Immature natural killer cell (primary cell): Measurements from ENCODE around the gene PAM. TPM values are rescaled to one million over a fixed set of nuclear protein-coding genes. Genes with fewer than 3 reads are reported as not detected.

Experiments
- DNase-seq, 3 donors: peaks; one replicate each; pipeline ENCODE4 v3.0.0; 2022; ENCODE audit warnings: mixed read lengths in 1 of 3
- H3K27ac Mint-ChIP-seq, 6 donors: one replicate each; pipeline ENCODE4 v1.8.0; 2020; ENCODE audit warnings: mixed read lengths in 6 of 6, mild to moderate bottlenecking in 5 of 6, inconsistent platforms in 4 of 6, moderate library complexity in 3 of 6
- H3K27me3 Mint-ChIP-seq, 3 donors: one replicate each; pipeline ENCODE4 v1.8.0; 2020 to 2021; ENCODE audit warnings: low read depth in 3 of 3, mild to moderate bottlenecking in 3 of 3, mixed read lengths in 3 of 3, moderate library complexity in 3 of 3, inconsistent platforms in 1 of 3
- H3K36me3 Mint-ChIP-seq, 3 donors: one replicate each; pipeline ENCODE4 v1.8.0; 2020; ENCODE audit warnings: mixed read lengths in 3 of 3, inconsistent platforms in 2 of 3, mild to moderate bottlenecking in 2 of 3
- H3K4me1 Mint-ChIP-seq, 2 donors: one replicate each; pipeline ENCODE4 v1.8.0; 2020; ENCODE audit warnings: inconsistent platforms in 2 of 2, mild to moderate bottlenecking in 2 of 2, mixed read lengths in 2 of 2, moderate library complexity in 1 of 2
- H3K4me3 Mint-ChIP-seq, 5 donors: one replicate each; pipeline ENCODE4 v1.8.0; 2020; ENCODE audit warnings: mild to moderate bottlenecking in 5 of 5, mixed read lengths in 5 of 5, inconsistent platforms in 3 of 5, moderate library complexity in 3 of 5
- H3K9me3 Mint-ChIP-seq, 6 donors: one replicate each; pipeline ENCODE4 v1.8.0; 2020; ENCODE audit warnings: mild to moderate bottlenecking in 6 of 6, mixed read lengths in 6 of 6, inconsistent platforms in 4 of 6, moderate library complexity in 3 of 6
- polyA plus RNA-seq, 3 donors: library from polyadenylated mRNA; unstranded; fragments of 300-500 nt; fragmentation: Illumina TruSeq; gene quantifications; one replicate each; pipeline ENCODE4 v1.2.3, GENCODE V29; 2021

The PAM gene
- polyA plus RNA-seq, 3 donors from 2014 or later = 55.2 to 96.2 (median 95.6) TPM

DNA sequence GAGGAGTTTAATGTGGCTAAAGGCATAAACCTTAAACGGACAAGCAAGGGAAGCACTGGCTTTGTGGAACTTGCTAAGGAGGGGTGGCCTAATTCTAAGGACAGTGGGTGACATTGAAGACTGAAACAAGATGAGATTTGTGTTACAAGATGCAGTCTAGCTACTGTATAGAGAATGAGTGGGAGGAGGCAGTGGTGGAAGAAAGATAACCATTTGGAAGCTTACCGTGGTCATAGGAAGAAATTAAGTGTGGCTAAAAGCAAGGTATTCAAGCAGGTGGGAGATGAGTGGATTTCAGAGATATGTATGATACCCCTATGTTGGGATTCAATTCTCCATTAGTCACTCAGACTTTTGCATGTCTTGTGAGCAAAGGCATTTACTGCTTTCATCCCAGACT is 4.6 kb downstream of the PAM start:
- no peak for DNase-seq
- H3K4me1 Mint-ChIP-seq = peaks cover 53 to 76% of the 10 kb centered on the region in 2 donors
- H3K4me3 Mint-ChIP-seq = no peak overlapping the region
- no peaks in the 10 kb centered on the region for H3K9me3 Mint-ChIP-seq
- H3K36me3 Mint-ChIP-seq = no peaks in the 10 kb centered on the region
- peaks cover 2 to 5% (median 5%) of the 10 kb centered on the region in 3 donors for H3K27me3 Mint-ChIP-seq
- peak overlapping the region in 5 of 6 donors; percentile 6 to 49 (median 12) for H3K27ac Mint-ChIP-seq

DNA sequence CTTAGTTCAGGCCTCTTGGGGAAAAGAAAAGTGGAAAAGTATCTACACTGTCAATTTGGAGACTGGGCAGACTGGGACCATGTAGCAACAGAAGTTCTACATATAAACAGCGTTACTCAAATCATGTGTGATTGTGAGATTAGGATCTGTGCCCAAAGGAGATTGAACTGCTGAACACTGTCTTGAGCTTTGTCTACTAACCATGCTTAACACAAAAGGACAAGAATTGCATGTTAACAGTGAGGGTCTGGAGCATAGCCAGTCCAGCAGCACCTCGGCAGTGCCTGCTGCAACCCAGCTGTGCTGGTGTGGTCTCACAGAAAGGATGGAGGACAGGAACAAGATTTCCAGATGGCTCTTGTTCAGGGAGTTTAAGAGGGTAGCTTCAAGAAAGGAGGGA is 5.7 kb downstream of the PAM start:
- H3K27me3 Mint-ChIP-seq = peaks cover under 1 to 1% (median under 1%) of the 10 kb centered on the region in 3 donors
- no peaks in the 10 kb centered on the region for H3K36me3 Mint-ChIP-seq
- H3K4me3 Mint-ChIP-seq = peak overlapping the region in 1 of 5 donors; percentile 30
- peaks cover 62 to 83% of the 10 kb centered on the region in 2 donors for H3K4me1 Mint-ChIP-seq
- no peak for DNase-seq
- H3K9me3 Mint-ChIP-seq = no peaks in the 10 kb centered on the region
- H3K27ac Mint-ChIP-seq = peak overlapping the region; percentile 20 to 86 (median 60)

DNA sequence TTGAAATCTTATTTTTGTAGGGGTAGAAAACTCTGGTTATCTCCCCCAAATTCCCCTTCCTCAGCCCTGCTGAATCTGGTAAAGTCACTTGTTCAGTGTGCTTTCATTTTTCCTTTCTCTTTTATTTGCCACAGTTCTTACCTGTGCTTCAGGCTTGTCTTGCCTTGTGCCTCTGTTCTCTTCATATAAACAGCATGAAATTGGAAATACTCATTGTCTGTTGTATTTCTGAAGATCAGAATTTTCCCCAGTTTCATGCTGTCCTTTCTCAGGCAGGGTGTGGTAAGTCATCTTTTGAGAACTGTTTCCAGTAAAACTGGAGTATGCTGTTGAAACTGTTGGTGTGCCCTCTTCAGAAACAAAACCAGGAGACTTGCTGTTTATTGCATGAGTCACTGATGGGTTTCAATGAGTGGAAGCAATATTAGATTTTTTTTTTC is 7.0 kb downstream of the PAM start:
- H3K9me3 Mint-ChIP-seq = no peaks in the 10 kb centered on the region
- H3K27ac Mint-ChIP-seq = peak overlapping the region; percentile 28 to 81 (median 52)
- no peaks in the 10 kb centered on the region for H3K36me3 Mint-ChIP-seq
- H3K27me3 Mint-ChIP-seq = no peaks in the 10 kb centered on the region
- peak overlapping the region; percentile 46 to 66 (median 58) for H3K4me3 Mint-ChIP-seq
- peak in 1 of 3 donors; percentile 11 for DNase-seq
- H3K4me1 Mint-ChIP-seq = peaks cover 62 to 81% of the 10 kb centered on the region in 2 donors

DNA sequence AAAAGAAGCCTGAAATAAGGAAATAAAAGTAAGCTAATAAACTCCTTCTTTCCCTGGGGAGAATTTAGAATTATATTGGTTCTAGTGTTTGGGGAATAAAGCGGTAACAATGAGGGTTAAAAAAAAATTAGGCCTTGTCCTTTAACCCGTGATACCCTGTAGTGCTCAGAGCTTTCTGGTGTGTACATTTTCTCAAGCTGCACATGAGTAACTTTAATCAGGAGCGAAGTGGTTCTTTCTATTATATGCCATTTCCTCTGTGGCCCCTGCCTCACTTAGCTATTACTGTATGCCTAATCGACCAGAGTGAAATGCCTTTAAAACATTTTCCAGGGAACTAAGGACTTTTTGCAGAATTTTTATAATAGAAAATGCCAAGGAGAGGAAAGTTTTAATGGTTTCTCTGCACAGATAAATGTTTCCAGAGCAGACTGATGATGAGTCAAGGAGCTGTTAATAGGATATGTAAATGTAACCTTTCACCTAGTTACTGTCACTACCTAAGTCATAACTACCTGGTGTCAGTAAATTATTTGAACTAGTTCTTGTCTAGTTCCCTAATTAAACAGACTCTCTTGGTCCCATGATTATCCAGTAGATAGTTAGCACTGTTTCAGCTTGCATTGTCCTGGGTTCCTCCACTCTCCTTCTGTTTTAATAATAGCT is 7.6 kb downstream of the PAM start:
- Mint-ChIP-seq H3K27ac (peak overlapping the region; percentile 28 to 81 (median 54)), H3K9me3 (no peaks in the 10 kb centered on the region), H3K4me1 (peaks cover 64 to 86% of the 10 kb centered on the region in 2 donors), H3K27me3 (no peaks in the 10 kb centered on the region), H3K36me3 (no peaks in the 10 kb centered on the region), H3K4me3 (peak overlapping the region; percentile 46 to 66 (median 58))
- no peak for DNase-seq

DNA sequence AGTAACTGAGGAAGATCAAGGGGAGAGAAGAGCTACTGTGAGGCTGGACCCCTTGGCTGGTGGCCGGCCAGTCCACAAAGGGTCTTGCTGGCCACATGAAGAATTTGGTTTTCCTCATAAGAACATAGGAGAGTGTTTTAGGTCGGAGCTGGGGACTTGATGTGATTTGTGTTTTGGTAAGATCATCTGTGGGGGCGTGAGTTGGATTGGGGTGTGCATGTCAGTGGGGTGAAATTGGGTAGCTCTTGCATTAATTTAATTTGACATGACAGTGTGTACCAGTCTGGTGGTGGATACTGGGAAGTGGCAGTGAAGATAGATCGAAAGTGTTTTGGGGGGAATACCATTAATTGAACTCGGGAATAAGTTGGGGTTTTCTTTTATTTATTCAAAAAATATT is 8.6 kb downstream of the PAM start:
- Mint-ChIP-seq H3K9me3 (no peaks in the 10 kb centered on the region), H3K27me3 (no peaks in the 10 kb centered on the region), H3K4me3 (peak overlapping the region; percentile 6 to 62 (median 25)), H3K27ac (peak overlapping the region; percentile 0 to 69 (median 41)), H3K4me1 (peaks cover 61 to 81% of the 10 kb centered on the region in 2 donors), H3K36me3 (no peaks in the 10 kb centered on the region)
- no peak for DNase-seq

DNA sequence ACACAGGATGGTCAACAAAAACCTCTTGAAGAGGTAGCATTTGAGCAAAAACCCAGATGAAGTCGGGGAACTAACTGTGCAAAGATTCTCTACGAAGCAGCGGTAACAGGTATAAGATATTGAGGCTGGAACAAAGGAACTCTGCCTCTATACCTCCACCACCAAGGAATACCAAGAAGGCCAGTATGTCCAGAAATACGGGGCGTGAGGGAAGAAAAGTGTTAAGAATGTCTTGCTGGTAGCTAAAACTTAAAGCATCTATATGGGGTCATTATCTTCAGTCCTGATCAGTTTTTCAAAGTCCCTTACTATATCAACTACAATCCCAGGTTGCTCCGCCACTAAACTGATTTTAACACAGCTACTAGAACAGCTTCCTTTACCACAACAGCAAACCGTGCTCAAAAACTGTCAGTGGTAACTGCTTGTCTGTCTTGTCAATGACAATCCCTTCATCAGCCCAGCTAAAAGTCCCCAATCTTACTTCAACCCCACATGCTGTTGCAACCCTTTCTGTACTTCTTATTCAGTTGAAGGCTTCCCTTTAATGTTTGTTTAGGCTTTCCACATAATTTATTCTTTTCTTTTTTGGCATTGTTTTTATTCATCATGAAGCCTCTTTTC is 9.4 kb downstream of the PAM start:
- Mint-ChIP-seq H3K4me1 (peaks cover 59 to 74% of the 10 kb centered on the region in 2 donors), H3K9me3 (no peaks in the 10 kb centered on the region), H3K4me3 (peak overlapping the region; percentile 36 to 59 (median 56)), H3K27ac (peak overlapping the region; percentile 16 to 81 (median 65)), H3K36me3 (no peaks in the 10 kb centered on the region), H3K27me3 (no peaks in the 10 kb centered on the region)
- peak; percentile 16 to 31 (median 20) for DNase-seq

DNA sequence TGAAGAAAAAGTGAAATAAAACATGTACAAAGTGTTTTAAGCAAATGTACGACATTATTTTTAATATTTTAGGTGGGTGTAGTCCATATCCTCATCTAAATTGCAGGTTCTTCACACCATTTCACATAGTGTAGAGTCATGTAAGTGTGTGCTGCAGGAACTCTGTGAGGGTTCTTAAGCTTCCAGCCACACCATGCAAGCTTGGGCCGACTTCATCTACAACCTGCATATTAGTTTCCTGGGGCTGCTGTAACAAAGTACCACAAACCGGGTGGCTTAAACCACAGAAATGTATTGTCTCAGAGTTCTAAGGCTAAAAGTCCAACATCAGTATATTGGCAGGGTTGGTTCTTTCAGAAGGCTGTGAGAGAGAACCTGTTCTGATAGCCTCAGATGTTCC is 10.2 kb downstream of the PAM start:
- H3K4me3 Mint-ChIP-seq = peak overlapping the region; percentile 22 to 59 (median 56)
- no peaks in the 10 kb centered on the region for H3K36me3 Mint-ChIP-seq
- peak in 2 of 3 donors; percentile 10 to 23 for DNase-seq
- peaks cover 59 to 71% of the 10 kb centered on the region in 2 donors for H3K4me1 Mint-ChIP-seq
- H3K27ac Mint-ChIP-seq = peak overlapping the region; percentile 16 to 81 (median 65)
- H3K9me3 Mint-ChIP-seq = no peaks in the 10 kb centered on the region
- no peaks in the 10 kb centered on the region for H3K27me3 Mint-ChIP-seq

DNA sequence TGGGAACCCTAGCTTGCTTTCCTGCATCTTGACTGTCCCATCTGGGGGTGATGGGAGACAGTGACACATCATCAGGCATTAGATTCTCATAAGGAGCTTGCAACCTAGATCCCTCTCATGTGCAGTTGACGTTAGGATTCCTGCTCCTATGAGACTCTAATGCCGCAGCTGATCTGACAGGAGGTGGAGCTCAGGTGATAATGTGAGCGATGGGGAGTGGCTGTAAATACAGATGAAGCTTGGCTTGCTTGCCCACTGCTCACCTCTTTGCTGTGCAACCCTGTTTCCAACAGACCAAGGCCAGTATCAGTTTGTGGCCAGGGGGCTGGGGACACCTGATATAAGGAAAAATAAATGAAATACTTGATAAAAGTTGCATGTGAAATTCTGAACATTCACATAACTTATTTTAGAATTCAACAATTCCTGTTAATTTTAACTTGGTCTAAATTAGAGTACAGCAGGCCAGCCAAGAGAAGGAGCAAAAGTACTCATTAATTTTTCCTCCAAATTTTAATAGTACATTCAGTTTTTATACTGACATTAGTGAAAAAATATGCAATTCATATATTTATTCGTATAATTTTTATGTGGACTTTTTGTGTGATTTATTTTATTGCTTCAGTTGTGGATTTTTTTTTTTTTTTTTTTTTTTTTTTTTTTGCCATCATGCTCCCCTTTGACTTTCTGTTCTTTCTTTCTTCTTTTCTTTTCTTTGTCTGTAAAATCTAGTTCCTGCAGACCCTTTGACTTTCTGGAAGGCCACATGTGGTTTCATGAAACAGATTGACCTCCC is 11.4 kb downstream of the PAM start:
- Mint-ChIP-seq H3K27me3 (no peaks in the 10 kb centered on the region), H3K9me3 (no peaks in the 10 kb centered on the region), H3K27ac (peak overlapping the region in 3 of 6 donors; percentile 31 to 61 (median 57)), H3K4me1 (peaks cover 56 to 60% of the 10 kb centered on the region in 2 donors), H3K4me3 (no peak overlapping the region), H3K36me3 (no peaks in the 10 kb centered on the region)
- no peak for DNase-seq

DNA sequence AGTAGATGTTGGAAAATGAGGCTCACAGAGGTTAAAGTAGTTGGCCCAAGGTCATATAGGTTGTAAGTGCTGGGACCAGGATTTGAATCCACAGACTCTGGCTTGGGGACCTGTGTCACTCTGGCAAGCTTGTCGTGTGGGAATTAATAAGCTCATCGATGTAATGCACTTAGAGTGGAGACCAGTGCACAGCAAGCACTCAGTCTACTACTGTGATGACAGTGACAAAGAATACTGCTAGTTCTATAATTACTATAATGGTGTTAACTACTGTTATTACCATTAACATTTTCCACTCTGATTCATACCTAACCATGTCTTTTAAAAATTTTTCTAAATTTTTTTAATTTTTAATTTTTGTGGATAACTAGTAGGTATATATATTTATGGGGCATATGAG is 12.8 kb downstream of the PAM start:
- H3K4me3 Mint-ChIP-seq = no peak overlapping the region
- H3K4me1 Mint-ChIP-seq = peaks cover 46 to 56% of the 10 kb centered on the region in 2 donors
- H3K36me3 Mint-ChIP-seq = no peaks in the 10 kb centered on the region
- no peaks in the 10 kb centered on the region for H3K9me3 Mint-ChIP-seq
- no peak for DNase-seq
- H3K27me3 Mint-ChIP-seq = no peaks in the 10 kb centered on the region
- no peak overlapping the region for H3K27ac Mint-ChIP-seq

DNA sequence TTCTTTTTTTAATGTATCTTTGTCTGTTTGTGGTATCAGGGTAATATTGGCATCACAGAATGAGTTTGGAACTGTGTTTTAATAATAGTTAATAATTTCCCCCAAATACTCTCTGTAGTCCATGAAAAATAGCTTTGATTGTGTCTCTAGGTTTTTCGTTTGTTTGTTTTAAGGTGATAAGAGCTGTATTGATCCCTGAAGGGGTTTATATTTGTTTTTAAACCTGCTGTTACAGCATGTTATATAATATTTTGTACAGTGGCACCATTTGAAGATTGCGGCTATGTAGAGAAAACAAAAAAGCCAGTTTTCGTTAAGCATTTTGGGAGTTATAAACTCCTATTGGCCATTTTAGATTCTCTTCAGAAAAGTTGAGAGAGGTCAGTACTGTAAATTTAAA is 15.7 kb downstream of the PAM start:
- no peaks in the 10 kb centered on the region for H3K27me3 Mint-ChIP-seq
- peaks cover 20 to 39% of the 10 kb centered on the region in 2 donors for H3K4me1 Mint-ChIP-seq
- no peaks in the 10 kb centered on the region for H3K9me3 Mint-ChIP-seq
- peaks cover 0 to 6% (median 0%) of the 10 kb centered on the region in 3 donors for H3K36me3 Mint-ChIP-seq
- H3K27ac Mint-ChIP-seq = no peak overlapping the region
- H3K4me3 Mint-ChIP-seq = no peak overlapping the region
- DNase-seq = no peak

DNA sequence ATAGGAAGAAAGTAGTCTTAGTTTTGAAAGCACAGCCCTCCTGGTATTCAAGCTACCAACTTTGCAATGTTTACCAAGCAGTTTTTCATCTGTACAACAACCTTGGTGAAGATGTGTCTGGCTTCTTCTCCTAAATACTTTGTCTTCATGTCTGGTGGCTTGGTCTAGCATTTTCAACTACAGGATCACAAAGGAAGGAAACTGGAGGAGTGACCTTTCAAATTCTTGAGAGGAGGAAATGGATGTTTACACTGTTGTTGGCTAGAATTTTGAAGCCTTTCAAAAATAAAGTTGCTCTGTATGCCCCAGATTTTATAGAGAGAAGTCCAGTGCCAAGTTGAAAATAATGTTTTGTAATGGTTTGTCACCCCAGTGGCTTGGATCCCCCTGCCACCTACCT is 16.3 kb downstream of the PAM start:
- H3K9me3 Mint-ChIP-seq = no peaks in the 10 kb centered on the region
- peaks cover 0 to 6% (median 0%) of the 10 kb centered on the region in 3 donors for H3K36me3 Mint-ChIP-seq
- H3K4me3 Mint-ChIP-seq = peak overlapping the region in 4 of 5 donors; percentile 31 to 55 (median 51)
- peaks cover 22 to 41% of the 10 kb centered on the region in 2 donors for H3K4me1 Mint-ChIP-seq
- peak overlapping the region in 5 of 6 donors; percentile 67 to 85 (median 75) for H3K27ac Mint-ChIP-seq
- H3K27me3 Mint-ChIP-seq = no peaks in the 10 kb centered on the region
- no peak for DNase-seq

DNA sequence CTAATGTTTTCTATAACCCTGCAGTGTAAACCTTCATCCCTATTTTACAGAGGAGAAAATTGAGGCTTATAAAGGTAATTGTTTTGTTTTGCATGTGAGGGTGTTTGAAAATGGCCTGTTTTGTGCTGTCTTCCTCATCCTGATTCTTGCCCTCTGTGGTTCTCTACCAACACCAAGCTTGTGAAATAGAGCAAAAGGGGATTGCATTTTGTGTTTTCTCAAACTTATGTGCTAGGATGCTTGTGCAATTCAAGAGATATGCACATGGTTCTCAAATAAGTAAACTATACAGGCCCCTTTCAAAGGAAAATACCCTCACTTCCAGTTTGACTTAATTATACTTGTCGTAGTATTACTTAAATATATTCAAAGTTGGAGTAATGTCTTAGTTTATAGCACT is 17.2 kb downstream of the PAM start:
- H3K9me3 Mint-ChIP-seq = no peaks in the 10 kb centered on the region
- DNase-seq = no peak

DNA sequence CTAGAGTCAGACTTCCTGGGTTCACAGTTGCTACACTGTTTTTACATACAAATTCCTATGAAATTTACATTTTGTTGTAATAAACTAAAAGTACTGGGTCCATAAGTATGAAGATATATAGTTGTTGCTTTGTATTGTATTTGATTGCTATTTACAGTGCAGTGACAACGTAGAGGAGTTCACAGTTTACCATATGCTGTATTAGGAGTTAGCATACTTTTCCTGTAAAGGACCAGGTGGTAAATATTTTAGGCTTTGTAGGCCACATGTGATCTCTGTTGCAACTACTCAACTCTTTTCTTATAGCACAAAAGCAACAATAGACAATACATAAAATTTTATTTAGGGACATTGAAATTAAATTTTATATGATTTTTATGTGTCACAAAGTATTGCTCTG is 18.0 kb downstream of the PAM start:
- peaks cover 23 to 44% of the 10 kb centered on the region in 2 donors for H3K4me1 Mint-ChIP-seq
- no peaks in the 10 kb centered on the region for H3K27me3 Mint-ChIP-seq
- H3K4me3 Mint-ChIP-seq = no peak overlapping the region
- peaks cover 0 to 6% (median 0%) of the 10 kb centered on the region in 3 donors for H3K36me3 Mint-ChIP-seq
- H3K9me3 Mint-ChIP-seq = no peaks in the 10 kb centered on the region
- H3K27ac Mint-ChIP-seq = peak overlapping the region in 1 of 6 donors; percentile 49
- DNase-seq = no peak

More for the DNA sequence above, 17.2 kb downstream of the PAM start:
- Mint-ChIP-seq H3K27me3 (no peaks in the 10 kb centered on the region), H3K36me3 (peaks cover 0 to 6% (median 0%) of the 10 kb centered on the region in 3 donors), H3K4me3 (peak overlapping the region in 1 of 5 donors; percentile 27), H3K4me1 (peaks cover 23 to 46% of the 10 kb centered on the region in 2 donors), H3K27ac (peak overlapping the region in 2 of 6 donors; percentile 27 to 71)
